Neuronal stem cell (in vitro differentiated cells): ENCODE results near the gene TCL1B. TPM values are rescaled to one million over a fixed set of nuclear protein-coding genes. Genes with fewer than 3 reads are reported as not detected.

Source experiments
- DNase-seq: peaks from one replicate; pipeline ENCODE4 v3.0.0-alpha.2; 2013; ENCODE audit warnings: low spot score
- H2AFZ ChIP-seq: one replicate; pipeline ENCODE4 v1.6.1; 2013; ENCODE audit warnings: mild to moderate bottlenecking, low read length, inconsistent platforms
- H2AK5ac ChIP-seq: 2 replicates; pipeline ENCODE4 v1.6.1; 2013; ENCODE audit warnings: low read depth, mild to moderate bottlenecking, inconsistent platforms, low read length, moderate library complexity, mixed read lengths
- H2BK120ac ChIP-seq: 2 replicates; pipeline ENCODE4 v1.6.1; 2013; ENCODE audit warnings: low read depth, mild to moderate bottlenecking, inconsistent platforms, low read length, moderate library complexity, mixed read lengths
- H2BK12ac ChIP-seq: one replicate; pipeline ENCODE4 v1.6.1; 2013; ENCODE audit warnings: low read length, inconsistent platforms
- H2BK15ac ChIP-seq: 2 replicates; pipeline ENCODE4 v1.6.1; 2013; ENCODE audit warnings: mild to moderate bottlenecking, low read length, inconsistent platforms, mixed read lengths
- H2BK5ac ChIP-seq: one replicate; pipeline ENCODE4 v1.6.1; 2013; ENCODE audit warnings: inconsistent platforms, mild to moderate bottlenecking, low read length, moderate library complexity
- H3K14ac ChIP-seq: one replicate; pipeline ENCODE4 v1.6.1; 2013; ENCODE audit warnings: low read length, inconsistent platforms
- H3K18ac ChIP-seq: 2 replicates; pipeline ENCODE4 v1.6.1; 2013; ENCODE audit warnings: low read length, inconsistent platforms
- H3K23ac ChIP-seq: 2 replicates; pipeline ENCODE4 v1.6.1; 2013; ENCODE audit warnings: low read depth, mild to moderate bottlenecking, mixed read lengths, low read length, inconsistent platforms; ENCODE audit not compliant: poor library complexity
- H3K27ac ChIP-seq: replicated peaks from 3 replicates; pipeline ENCODE4 v1.5.1; 2013; ENCODE audit warnings: low read length, inconsistent platforms
- H3K27me3 ChIP-seq, 3 experiments: 2 replicates each; pipeline ENCODE4 v1.6.1; 2013; ENCODE audit warnings: low read length in 3 of 3, mild to moderate bottlenecking in 2 of 3, inconsistent platforms in 1 of 3, low read depth in 1 of 3, mixed read lengths in 1 of 3, moderate library complexity in 1 of 3; ENCODE audit not compliant: control insufficient read depth in 3 of 3, insufficient read depth in 3 of 3
- H3K36me3 ChIP-seq, 2 donors: replicated peaks in 1 of 2; 2 replicates each; pipeline ENCODE4 v1.6.1; 2013; ENCODE audit warnings: low read length in 2 of 2; ENCODE audit not compliant: control insufficient read depth in 2 of 2, insufficient read depth in 2 of 2
- H3K4ac ChIP-seq: 2 replicates; pipeline ENCODE4 v1.6.1; 2013; ENCODE audit warnings: inconsistent platforms, mild to moderate bottlenecking, low read length, moderate library complexity
- H3K4me1 ChIP-seq, 2 donors: 1 replicate in 1 of 2; 2 replicates in 1 of 2; pipeline ENCODE4 v1.6.1; 2013; ENCODE audit warnings: low read length in 2 of 2, low read depth in 1 of 2; ENCODE audit not compliant: control insufficient read depth in 2 of 2, insufficient read depth in 1 of 2
- H3K4me2 ChIP-seq: one replicate; pipeline ENCODE4 v1.6.1; 2013; ENCODE audit warnings: mild to moderate bottlenecking, low read length, inconsistent platforms; ENCODE audit not compliant: insufficient read depth, poor library complexity, severe bottlenecking
- H3K4me3 ChIP-seq, 2 donors: 2 replicates each; pipeline ENCODE4 v1.5.1; 2013; ENCODE audit warnings: low read length in 2 of 2, mild to moderate bottlenecking in 2 of 2, inconsistent platforms in 1 of 2, moderate library complexity in 1 of 2
- H3K79me1 ChIP-seq: one replicate; pipeline ENCODE4 v1.6.1; 2013; ENCODE audit warnings: low read depth, mild to moderate bottlenecking, inconsistent platforms, low read length, moderate library complexity
- H3K9ac ChIP-seq: one replicate; pipeline ENCODE4 v1.6.1; 2013; ENCODE audit warnings: mild to moderate bottlenecking, low read depth, low read length, inconsistent platforms; ENCODE audit not compliant: poor library complexity
- H3K9me3 ChIP-seq, 2 donors: replicated peaks in 1 of 2; 2 replicates each; pipeline versions ENCODE3 to v1.6.1; 2013; ENCODE audit warnings: low read length in 2 of 2, mild to moderate bottlenecking in 2 of 2, inconsistent platforms in 1 of 2, low read depth in 1 of 2, mixed read lengths in 1 of 2, moderate library complexity in 1 of 2; ENCODE audit not compliant: control insufficient read depth in 2 of 2, insufficient read depth in 1 of 2
- H4K8ac ChIP-seq: one replicate; pipeline ENCODE4 v1.6.1; 2013; ENCODE audit warnings: low read depth, mild to moderate bottlenecking, inconsistent platforms, low read length, moderate library complexity
- H4K91ac ChIP-seq: one replicate; pipeline ENCODE4 v1.6.1; 2013; ENCODE audit warnings: low read length, low read depth, mild to moderate bottlenecking, inconsistent platforms; ENCODE audit not compliant: poor library complexity
- WGBS, 2 donors: extraction: QIAGEN DNeasy Blood & Tissue Kit; methylation state at CpG; one replicate each; pipeline ENCODE4 v1.1.7; 2013; ENCODE audit warnings: missing lambda C conversion rate in 2 of 2, mixed read lengths in 1 of 2; ENCODE audit not compliant: insufficient read length in 2 of 2, insufficient replicate concordance in 1 of 2; ENCODE audit errors: extremely low coverage in 2 of 2; 5-methylcytosine and 5-hydroxymethylcytosine counted together
- polyA plus RNA-seq, 2 experiments: library from polyadenylated mRNA; stranded (reverse); fragments of 200-250 nt; gene quantifications; one replicate each; pipeline ENCODE4 v1.2.3, GENCODE V29; 2013

TCL1B gene
- 0.06 TPM for polyA plus RNA-seq (2013, experiment 1 of 2)
- 0.18 TPM for polyA plus RNA-seq (2013, experiment 2 of 2)

- no peaks in the 10 kb centered on the region for H3K9me3 ChIP-seq
- H4K8ac ChIP-seq = peak within 1 kb of the TSS; percentile 72
- WGBS, 2 donors = no CpG with 5 or more reads among the region's 38 CpGs
- no peak within 1 kb of the TSS for H3K4me2 ChIP-seq
- H3K79me1 ChIP-seq = no peaks in the 10 kb centered on the region
- no peak for DNase-seq
- H3K4ac ChIP-seq = no peak within 1 kb of the TSS
- peak within 1 kb of the TSS; percentile 32 for H3K27ac ChIP-seq
- H3K4me3 ChIP-seq = peak within 1 kb of the TSS in 1 of 2 donors; percentile 52
- H4K91ac ChIP-seq = no peak within 1 kb of the TSS
- H2BK120ac ChIP-seq = peak within 1 kb of the TSS; percentile 85
- no peaks in the 10 kb centered on the region for H3K27me3 ChIP-seq
- no peak within 1 kb of the TSS for H3K23ac ChIP-seq
- H3K4me1 ChIP-seq = no peaks in the 10 kb centered on the region
- peak within 1 kb of the TSS; percentile 97 for H2AK5ac ChIP-seq
- no peak within 1 kb of the TSS for H2BK12ac ChIP-seq
- no peak within 1 kb of the TSS for H3K14ac ChIP-seq
- peak within 1 kb of the TSS; percentile 46 for H2BK15ac ChIP-seq
- H3K18ac ChIP-seq = peak within 1 kb of the TSS; percentile 11
- H2BK5ac ChIP-seq = no peak within 1 kb of the TSS
- no peaks in the 10 kb centered on the region for H3K36me3 ChIP-seq
- no peak within 1 kb of the TSS for H2AFZ ChIP-seq
- H3K9ac ChIP-seq = no peak within 1 kb of the TSS
These were observed at the start of gene TCL1B for GRCh38 chr14:95685978-95686922. Gene TCL1B, plus strand, starts transcription at chr14:95686426. Its CDS starts 42 bp downstream, at chr14:95686468.

GRCh38 chr14:95644981-95645380 lies 41.2 kb upstream of the TCL1B start:
- Histone ChIP-seq H3K4me3 (no peak overlapping the region), H3K27ac (no peak overlapping the region), H3K36me3 (no peaks in the 10 kb centered on the region), H3K27me3 (no peaks in the 10 kb centered on the region), H4K91ac (no peak overlapping the region), H3K9ac (no peak overlapping the region), H2BK120ac (no peak overlapping the region), H3K79me1 (no peaks in the 10 kb centered on the region), H3K9me3 (peaks cover 0 to 2% of the 10 kb centered on the region in 2 donors), H2AK5ac (no peak overlapping the region), H3K4me1 (no peaks in the 10 kb centered on the region), H3K18ac (no peak overlapping the region), H3K14ac (no peak overlapping the region), H3K23ac (no peak overlapping the region), H2AFZ (no peak overlapping the region), H2BK5ac (no peak overlapping the region), H3K4me2 (no peak overlapping the region), H2BK12ac (no peak overlapping the region), H4K8ac (no peak overlapping the region), H2BK15ac (no peak overlapping the region), H3K4ac (no peak overlapping the region)
- DNase-seq = no peak
- WGBS, 2 donors = no CpG with 5 or more reads among the region's 3 CpGs

- Histone ChIP-seq H3K79me1 (no peaks in the 10 kb centered on the region), H3K23ac (no peak overlapping the region), H2AK5ac (no peak overlapping the region), H3K9me3 (peaks cover 0 to 2% of the 10 kb centered on the region in 2 donors), H3K27me3 (no peaks in the 10 kb centered on the region), H2BK15ac (no peak overlapping the region), H3K4me2 (no peak overlapping the region), H2BK5ac (no peak overlapping the region), H3K9ac (no peak overlapping the region), H4K91ac (no peak overlapping the region), H3K4ac (no peak overlapping the region), H3K27ac (no peak overlapping the region), H2BK12ac (no peak overlapping the region), H3K4me3 (no peak overlapping the region), H3K18ac (no peak overlapping the region), H4K8ac (no peak overlapping the region), H2BK120ac (no peak overlapping the region), H3K14ac (no peak overlapping the region), H3K36me3 (no peaks in the 10 kb centered on the region), H3K4me1 (no peaks in the 10 kb centered on the region), H2AFZ (no peak overlapping the region)
- no CpG with 5 or more reads among the region's 10 CpGs for WGBS, 2 donors
- no peak for DNase-seq
These were observed 40.7 kb upstream of the TCL1B start for GRCh38 chr14:95645389-95645996.

GRCh38 chr14:95647926-95648325 lies 38.3 kb upstream of the TCL1B start:
- no peak overlapping the region for H3K4ac ChIP-seq
- H2BK5ac ChIP-seq = no peak overlapping the region
- no peak overlapping the region for H4K91ac ChIP-seq
- H3K4me1 ChIP-seq = no peaks in the 10 kb centered on the region
- H3K9me3 ChIP-seq = peaks cover 0 to 2% of the 10 kb centered on the region in 2 donors
- H3K9ac ChIP-seq = no peak overlapping the region
- H3K14ac ChIP-seq = no peak overlapping the region
- H3K23ac ChIP-seq = no peak overlapping the region
- no peak overlapping the region for H2BK120ac ChIP-seq
- no CpG with 5 or more reads among the region's 3 CpGs for WGBS, 2 donors
- no peak overlapping the region for H3K4me2 ChIP-seq
- H2AK5ac ChIP-seq = no peak overlapping the region
- H3K36me3 ChIP-seq = no peaks in the 10 kb centered on the region
- no peak overlapping the region for H4K8ac ChIP-seq
- H3K27me3 ChIP-seq = no peaks in the 10 kb centered on the region
- H3K18ac ChIP-seq = no peak overlapping the region
- no peak for DNase-seq
- no peak overlapping the region for H2BK15ac ChIP-seq
- H3K79me1 ChIP-seq = no peaks in the 10 kb centered on the region
- no peak overlapping the region for H2BK12ac ChIP-seq
- no peak overlapping the region for H3K27ac ChIP-seq
- no peak overlapping the region for H2AFZ ChIP-seq
- no peak overlapping the region for H3K4me3 ChIP-seq
